HepG2 (cell line): ENCODE data around the gene ZFYVE21. TPM values are rescaled to one million over a fixed set of nuclear protein-coding genes. Genes with fewer than 3 reads are reported as not detected.
A peak's percentile ranks its signal among the peaks of the same experiment; 100 is the strongest.

Experiments used
- ISX ChIP-seq: sonication (generic); formaldehyde crosslinking; conservative IDR thresholded peaks from 2 replicates; pipeline ENCODE4 v1.5.0; 2020; ENCODE audit warnings: missing genetic modification reagents
- RXRB ChIP-seq: IDR thresholded peaks from 2 replicates; pipeline ENCODE4 v1.6.1; 2016; ENCODE audit warnings: borderline replicate concordance, missing genetic modification reagents, missing compliant biosample characterization
- polyA plus RNA-seq, 8 experiments: library from polyadenylated mRNA; depleted of rRNA in 3 of 8; stranded (reverse) in 7 of 8; unstranded in 1 of 8; fragments of >200 nt; fragmentation: Illumina TruSeq in 4 of 8; extraction: Trizol in 4 of 8; gene quantifications; 2 replicates each; pipeline versions ENCODE4 v1.2.1 to v1.2.3, GENCODE V29; 2011 to 2016; ENCODE audit warnings: low read depth in 4 of 8, missing spikeins in 1 of 8, mixed read lengths in 1 of 8; ENCODE audit not compliant: insufficient read depth in 1 of 8
- total RNA-seq, 5 experiments: library from RNA; depleted of rRNA; stranded (reverse); fragments of >200 nt; fragmentation: Illumina TruSeq; extraction: Trizol; gene quantifications; 2 replicates each; pipeline ENCODE4 v1.2.3, GENCODE V29; 2016; ENCODE audit warnings: low read depth in 1 of 5
- TF ChIP-seq, protein P1 (sequence below): IDR thresholded peaks from 2 replicates; pipeline ENCODE4 v1.6.1; 2016
- TF ChIP-seq, protein P2 (sequence below): sonication (generic); formaldehyde crosslinking; IDR thresholded peaks from 2 replicates; pipeline ENCODE4 v1.8.1; 2023; ENCODE audit warnings: mild to moderate bottlenecking, moderate library complexity, missing genetic modification reagents
- TF ChIP-seq, protein P3 (sequence below): sonication (generic); formaldehyde crosslinking; IDR thresholded peaks from 2 replicates; pipeline ENCODE4 v1.4.0; 2020; ENCODE audit warnings: missing genetic modification reagents
- TF ChIP-seq, protein P4 (sequence below): sonication (generic); formaldehyde crosslinking; IDR thresholded peaks from 2 replicates; pipeline ENCODE4 v1.8.0; 2023; ENCODE audit warnings: mild to moderate bottlenecking, missing genetic modification reagents
- TF ChIP-seq, protein P5 (sequence below): sonication (generic); formaldehyde crosslinking; IDR thresholded peaks from 2 replicates; pipeline ENCODE4 v1.4.0; 2020; ENCODE audit warnings: missing genetic modification reagents
- TF ChIP-seq, protein P6 (sequence below): IDR thresholded peaks from 2 replicates; pipeline ENCODE4 v1.6.1; 2018; ENCODE audit warnings: missing genetic modification reagents

ZFYVE21 gene
- total and polyA plus RNA-seq, 2 of the 13 experiments (the other 11 are each of a cell fraction or from before 2014, with no cell fraction given) = 34.3 to 34.4 TPM

DNA sequence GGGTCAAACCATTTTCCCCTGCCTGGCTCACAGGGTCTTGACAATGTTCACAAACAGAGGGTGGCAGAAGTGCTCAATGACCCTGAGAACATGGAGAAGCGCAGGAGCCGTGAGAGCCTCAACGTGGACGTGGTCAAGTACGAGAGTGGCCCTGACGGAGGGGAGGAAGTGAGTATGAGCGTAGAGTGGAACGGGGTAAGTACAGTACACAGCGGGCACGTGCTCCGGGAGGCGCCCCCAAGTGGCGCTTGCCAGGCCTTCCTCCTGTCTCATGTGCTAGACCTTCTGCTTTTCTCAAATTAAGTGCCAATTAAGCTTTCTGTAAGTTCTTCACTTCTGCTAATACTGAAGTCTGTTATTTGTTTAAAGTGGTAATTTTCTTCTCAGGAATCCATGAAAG, 36.3 kb upstream of the ZFYVE21 start (continued):
- TF ChIP-seq, protein P1, sequence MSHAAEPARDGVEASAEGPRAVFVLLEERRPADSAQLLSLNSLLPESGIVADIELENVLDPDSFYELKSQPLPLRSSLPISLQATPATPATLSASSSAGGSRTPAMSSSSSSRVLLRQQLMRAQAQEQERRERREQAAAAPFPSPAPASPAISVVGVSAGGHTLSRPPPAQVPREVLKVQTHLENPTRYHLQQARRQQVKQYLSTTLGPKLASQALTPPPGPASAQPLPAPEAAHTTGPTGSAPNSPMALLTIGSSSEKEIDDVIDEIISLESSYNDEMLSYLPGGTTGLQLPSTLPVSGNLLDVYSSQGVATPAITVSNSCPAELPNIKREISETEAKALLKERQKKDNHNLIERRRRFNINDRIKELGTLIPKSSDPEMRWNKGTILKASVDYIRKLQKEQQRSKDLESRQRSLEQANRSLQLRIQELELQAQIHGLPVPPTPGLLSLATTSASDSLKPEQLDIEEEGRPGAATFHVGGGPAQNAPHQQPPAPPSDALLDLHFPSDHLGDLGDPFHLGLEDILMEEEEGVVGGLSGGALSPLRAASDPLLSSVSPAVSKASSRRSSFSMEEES = no peak
- TF ChIP-seq, protein P2, sequence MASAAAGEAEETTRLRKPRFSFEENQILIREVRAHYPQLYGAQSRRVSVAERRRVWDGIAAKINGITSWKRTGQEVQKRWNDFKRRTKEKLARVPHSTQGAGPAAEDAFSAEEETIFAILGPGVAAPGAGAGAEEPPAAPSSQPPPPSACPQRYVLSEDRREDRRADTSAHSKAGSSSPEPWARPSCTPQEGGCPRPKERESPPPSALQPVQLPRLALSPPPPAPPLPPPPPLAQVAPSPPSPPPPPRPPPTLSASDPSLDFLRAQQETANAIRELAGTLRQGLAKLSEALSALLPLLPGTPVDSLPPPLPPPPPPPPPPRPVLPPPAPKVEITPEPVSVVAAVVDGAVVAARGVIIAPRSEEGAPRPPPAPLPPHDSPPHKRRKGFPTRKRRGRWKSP (CRISPR knock-in tag) = no peak
- TF ChIP-seq RXRB (CRISPR knock-in tag) (no peak), ISX (no peak)
- TF ChIP-seq, protein P3, sequence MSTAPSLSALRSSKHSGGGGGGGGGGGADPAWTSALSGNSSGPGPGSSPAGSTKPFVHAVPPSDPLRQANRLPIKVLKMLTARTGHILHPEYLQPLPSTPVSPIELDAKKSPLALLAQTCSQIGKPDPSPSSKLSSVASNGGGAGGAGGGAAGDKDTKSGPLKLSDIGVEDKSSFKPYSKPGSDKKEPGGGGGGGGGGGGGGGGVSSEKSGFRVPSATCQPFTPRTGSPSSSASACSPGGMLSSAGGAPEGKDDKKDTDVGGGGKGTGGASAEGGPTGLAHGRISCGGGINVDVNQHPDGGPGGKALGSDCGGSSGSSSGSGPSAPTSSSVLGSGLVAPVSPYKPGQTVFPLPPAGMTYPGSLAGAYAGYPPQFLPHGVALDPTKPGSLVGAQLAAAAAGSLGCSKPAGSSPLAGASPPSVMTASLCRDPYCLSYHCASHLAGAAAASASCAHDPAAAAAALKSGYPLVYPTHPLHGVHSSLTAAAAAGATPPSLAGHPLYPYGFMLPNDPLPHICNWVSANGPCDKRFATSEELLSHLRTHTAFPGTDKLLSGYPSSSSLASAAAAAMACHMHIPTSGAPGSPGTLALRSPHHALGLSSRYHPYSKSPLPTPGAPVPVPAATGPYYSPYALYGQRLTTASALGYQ (CRISPR knock-in tag) = no peak
- TF ChIP-seq, protein P4, sequence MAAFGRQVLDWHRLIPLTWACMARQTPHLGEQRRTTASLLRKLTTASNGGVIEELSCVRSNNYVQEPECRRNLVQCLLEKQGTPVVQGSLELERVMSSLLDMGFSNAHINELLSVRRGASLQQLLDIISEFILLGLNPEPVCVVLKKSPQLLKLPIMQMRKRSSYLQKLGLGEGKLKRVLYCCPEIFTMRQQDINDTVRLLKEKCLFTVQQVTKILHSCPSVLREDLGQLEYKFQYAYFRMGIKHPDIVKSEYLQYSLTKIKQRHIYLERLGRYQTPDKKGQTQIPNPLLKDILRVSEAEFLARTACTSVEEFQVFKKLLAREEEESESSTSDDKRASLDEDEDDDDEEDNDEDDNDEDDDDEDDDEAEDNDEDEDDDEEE (CRISPR knock-in tag) = no peak
- TF ChIP-seq, protein P5, sequence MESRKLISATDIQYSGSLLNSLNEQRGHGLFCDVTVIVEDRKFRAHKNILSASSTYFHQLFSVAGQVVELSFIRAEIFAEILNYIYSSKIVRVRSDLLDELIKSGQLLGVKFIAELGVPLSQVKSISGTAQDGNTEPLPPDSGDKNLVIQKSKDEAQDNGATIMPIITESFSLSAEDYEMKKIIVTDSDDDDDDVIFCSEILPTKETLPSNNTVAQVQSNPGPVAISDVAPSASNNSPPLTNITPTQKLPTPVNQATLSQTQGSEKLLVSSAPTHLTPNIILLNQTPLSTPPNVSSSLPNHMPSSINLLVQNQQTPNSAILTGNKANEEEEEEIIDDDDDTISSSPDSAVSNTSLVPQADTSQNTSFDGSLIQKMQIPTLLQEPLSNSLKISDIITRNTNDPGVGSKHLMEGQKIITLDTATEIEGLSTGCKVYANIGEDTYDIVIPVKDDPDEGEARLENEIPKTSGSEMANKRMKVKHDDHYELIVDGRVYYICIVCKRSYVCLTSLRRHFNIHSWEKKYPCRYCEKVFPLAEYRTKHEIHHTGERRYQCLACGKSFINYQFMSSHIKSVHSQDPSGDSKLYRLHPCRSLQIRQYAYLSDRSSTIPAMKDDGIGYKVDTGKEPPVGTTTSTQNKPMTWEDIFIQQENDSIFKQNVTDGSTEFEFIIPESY (CRISPR knock-in tag) = peak; percentile 48; the same call in 1 of the 2 replicates
- TF ChIP-seq, protein P6, sequence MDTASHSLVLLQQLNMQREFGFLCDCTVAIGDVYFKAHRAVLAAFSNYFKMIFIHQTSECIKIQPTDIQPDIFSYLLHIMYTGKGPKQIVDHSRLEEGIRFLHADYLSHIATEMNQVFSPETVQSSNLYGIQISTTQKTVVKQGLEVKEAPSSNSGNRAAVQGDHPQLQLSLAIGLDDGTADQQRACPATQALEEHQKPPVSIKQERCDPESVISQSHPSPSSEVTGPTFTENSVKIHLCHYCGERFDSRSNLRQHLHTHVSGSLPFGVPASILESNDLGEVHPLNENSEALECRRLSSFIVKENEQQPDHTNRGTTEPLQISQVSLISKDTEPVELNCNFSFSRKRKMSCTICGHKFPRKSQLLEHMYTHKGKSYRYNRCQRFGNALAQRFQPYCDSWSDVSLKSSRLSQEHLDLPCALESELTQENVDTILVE = no peak
- TF ChIP-seq, all 625 proteins: peak for 8
